H1 (cell line): ENCODE data around the gene ACY1.

Experiments
- RAD21 ChIP-seq, 2 experiments: IDR thresholded peaks in 1 of 2; conservative IDR thresholded peaks in 1 of 2; 2 replicates each; pipeline ENCODE4 v1.6.1; 2011; ENCODE audit warnings: low read depth in 2 of 2, low read length in 2 of 2, improper control_type of control experiment in 1 of 2, inconsistent platforms in 1 of 2, mild to moderate bottlenecking in 1 of 2, moderate library complexity in 1 of 2
- ZNF274 ChIP-seq: IDR thresholded peaks from 2 replicates; pipeline ENCODE4 v1.7.0; 2012; ENCODE audit warnings: low read length, borderline replicate concordance; ENCODE audit errors: extremely low read depth
- TF ChIP-seq, protein P1 (sequence below), 3 experiments: IDR thresholded peaks; 1 replicate in 2 of 3; 2 replicates in 1 of 3; pipeline versions ENCODE4 v1.5.1 to v1.6.1; 2011; ENCODE audit warnings: low read length in 3 of 3, mild to moderate bottlenecking in 3 of 3, inconsistent platforms in 2 of 3, low read depth in 1 of 3, moderate library complexity in 1 of 3; ENCODE audit not compliant: insufficient read depth in 1 of 3; ENCODE audit errors: control extremely low read depth in 1 of 3

DNA sequence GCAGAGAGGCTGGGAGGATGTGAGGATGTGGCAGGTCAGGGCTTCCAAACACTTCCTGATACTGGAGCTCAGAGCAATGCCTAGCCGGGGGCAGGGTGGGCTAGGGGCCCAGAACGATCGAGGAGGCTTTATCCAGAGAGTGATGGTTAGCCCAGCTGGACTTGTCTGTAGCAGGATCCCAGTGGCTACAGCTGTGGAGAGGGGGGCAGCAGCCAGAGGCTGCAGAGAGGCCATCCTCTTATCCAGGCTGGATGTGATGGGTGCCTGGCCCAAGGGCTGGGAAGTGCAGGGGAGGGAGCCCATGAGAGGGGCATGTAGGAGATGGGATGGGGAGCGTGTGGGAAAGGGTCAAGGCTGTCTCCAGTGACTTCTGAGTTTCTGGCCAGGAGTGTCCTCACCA lies 36.5 kb upstream of the ACY1 start:
- TF ChIP-seq, protein P1, sequence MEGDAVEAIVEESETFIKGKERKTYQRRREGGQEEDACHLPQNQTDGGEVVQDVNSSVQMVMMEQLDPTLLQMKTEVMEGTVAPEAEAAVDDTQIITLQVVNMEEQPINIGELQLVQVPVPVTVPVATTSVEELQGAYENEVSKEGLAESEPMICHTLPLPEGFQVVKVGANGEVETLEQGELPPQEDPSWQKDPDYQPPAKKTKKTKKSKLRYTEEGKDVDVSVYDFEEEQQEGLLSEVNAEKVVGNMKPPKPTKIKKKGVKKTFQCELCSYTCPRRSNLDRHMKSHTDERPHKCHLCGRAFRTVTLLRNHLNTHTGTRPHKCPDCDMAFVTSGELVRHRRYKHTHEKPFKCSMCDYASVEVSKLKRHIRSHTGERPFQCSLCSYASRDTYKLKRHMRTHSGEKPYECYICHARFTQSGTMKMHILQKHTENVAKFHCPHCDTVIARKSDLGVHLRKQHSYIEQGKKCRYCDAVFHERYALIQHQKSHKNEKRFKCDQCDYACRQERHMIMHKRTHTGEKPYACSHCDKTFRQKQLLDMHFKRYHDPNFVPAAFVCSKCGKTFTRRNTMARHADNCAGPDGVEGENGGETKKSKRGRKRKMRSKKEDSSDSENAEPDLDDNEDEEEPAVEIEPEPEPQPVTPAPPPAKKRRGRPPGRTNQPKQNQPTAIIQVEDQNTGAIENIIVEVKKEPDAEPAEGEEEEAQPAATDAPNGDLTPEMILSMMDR (IDR thresholded peaks at IDR 0.05; ENCODE audit: control extremely low read depth in 1 of 3, insufficient read depth in 1 of 3, low read depth in 1 of 3, low read length in 3 of 3), result no peak
- TF ChIP-seq ZNF274 (no peak), RAD21 (IDR thresholded peaks at IDR 0.05 in 1 of 2, conservative IDR thresholded peaks at IDR 0.05 in 1 of 2; ENCODE audit: low read depth in 2 of 2, low read length in 2 of 2) (no peak)
